ENCODE data around the gene P2RY11.

Gene P2RY11

GRCh38 chr19:10093295-10094186, 18.0 kb upstream of the P2RY11 start:
- no peak for DNase-seq (ENCODE audit: low read depth)

GRCh38 chr19:10095622-10095947, 15.9 kb upstream of the P2RY11 start:
- DNase-seq (ENCODE audit: low read depth): no peak

- peak; percentile 72 for DNase-seq (ENCODE audit: low read depth)
Observed at GRCh38 chr19:10095948-10096614, 15.4 kb upstream of the P2RY11 start.

- DNase-seq (ENCODE audit: low read depth): no peak
Observed at GRCh38 chr19:10096615-10096963, 14.9 kb upstream of the P2RY11 start.

GRCh38 chr19:10100163-10100785, 11.2 kb upstream of the P2RY11 start:
- no peak for DNase-seq (ENCODE audit: low read depth)

GRCh38 chr19:10102787-10103236, 8.7 kb upstream of the P2RY11 start:
- DNase-seq (ENCODE audit: low read depth): no peak

GRCh38 chr19:10104130-10104513, 7.4 kb upstream of the P2RY11 start:
- DNase-seq (ENCODE audit: low read depth): no peak

- no peak for DNase-seq (ENCODE audit: low read depth)
Observed at GRCh38 chr19:10104665-10105508, 6.6 kb upstream of the P2RY11 start.

GRCh38 chr19:10105509-10106099, 5.9 kb upstream of the P2RY11 start:
- no peak for DNase-seq (ENCODE audit: low read depth)

GRCh38 chr19:10106100-10106936, 5.2 kb upstream of the P2RY11 start, which contains the start of gene PPAN:
TSS of gene PPAN (plus strand) at chr19:10106362. CDS start at chr19:10106395, 33 bp downstream.
- DNase-seq (ENCODE audit: low read depth): peak; percentile 96

GRCh38 chr19:10107254-10107653, 4.2 kb upstream of the P2RY11 start:
- no peak for DNase-seq (ENCODE audit: low read depth)

- DNase-seq (ENCODE audit: low read depth): no peak
Observed at GRCh38 chr19:10107817-10108367, 3.6 kb upstream of the P2RY11 start.

GRCh38 chr19:10109528-10109927, 2.0 kb upstream of the P2RY11 start:
- DNase-seq (ENCODE audit: low read depth): no peak

- DNase-seq (ENCODE audit: low read depth): no peak
Observed at GRCh38 chr19:10110076-10110971, 1.2 kb upstream of the P2RY11 start.

- DNase-seq (ENCODE audit: low read depth): no peak
Observed at GRCh38 chr19:10110972-10111317, 548 bp upstream of the P2RY11 start.

- no peak for DNase-seq (ENCODE audit: low read depth)
Observed at GRCh38 chr19:10112037-10112761, 706 bp downstream of the P2RY11 start.

GRCh38 chr19:10112895-10113591, 1.6 kb downstream of the P2RY11 start:
- no peak for DNase-seq (ENCODE audit: low read depth)

GRCh38 chr19:10113592-10113963, 2.1 kb downstream of the P2RY11 start:
- no peak for DNase-seq (ENCODE audit: low read depth)
